Skeletal muscle tissue (tissue), 4 donors: ENCODE results near the gene CCDC177. TPM values are rescaled to one million over a fixed set of nuclear protein-coding genes. Genes with fewer than 3 reads are reported as not detected.

Experiments
- H3K27ac ChIP-seq: one replicate; pipeline ENCODE4 v1.7.0; 2013; ENCODE audit warnings: mild to moderate bottlenecking, low read depth, low read length, inconsistent platforms
- H3K27me3 ChIP-seq, 3 donors: one replicate each; pipeline ENCODE4 v1.7.0; 2013; ENCODE audit warnings: low read length in 3 of 3; ENCODE audit not compliant: control insufficient read depth in 3 of 3, insufficient read depth in 3 of 3
- H3K36me3 ChIP-seq, 3 donors: one replicate each; pipeline ENCODE4 v1.7.0; 2013; ENCODE audit warnings: low read length in 3 of 3; ENCODE audit not compliant: control insufficient read depth in 3 of 3, insufficient read depth in 3 of 3
- H3K4me1 ChIP-seq, 3 donors: one replicate each; pipeline ENCODE4 v1.7.0; 2013; ENCODE audit warnings: low read length in 3 of 3, mild to moderate bottlenecking in 3 of 3; ENCODE audit not compliant: control insufficient read depth in 3 of 3, insufficient read depth in 3 of 3
- H3K4me3 ChIP-seq, 3 donors: one replicate each; pipeline ENCODE4 v1.7.0; 2013; ENCODE audit warnings: low read length in 3 of 3
- H3K9ac ChIP-seq, 3 donors: one replicate each; pipeline ENCODE4 v1.7.0; 2013; ENCODE audit warnings: low read length in 3 of 3, mild to moderate bottlenecking in 3 of 3, moderate library complexity in 2 of 3, low read depth in 1 of 3
- H3K9me3 ChIP-seq, 3 donors: one replicate each; pipeline ENCODE4 v1.7.0; 2013; ENCODE audit warnings: low read length in 3 of 3; ENCODE audit not compliant: control insufficient read depth in 3 of 3
- total RNA-seq: library from RNA; depleted of rRNA; stranded (reverse); fragments of >200 nt; gene quantifications from one replicate; pipeline ENCODE4 v1.2.3, GENCODE V29; 2014
- donor health status: Osteomylitis.

The CCDC177 gene
- total RNA-seq, 1 donor from 2014 or later = not detected

GRCh38 chr14:69613312-69614073, 38.8 kb upstream of the CCDC177 start:
- no peaks in the 10 kb centered on the region for H3K27me3 ChIP-seq
- peak overlapping the region; percentile 94 for H3K27ac ChIP-seq
- H3K9ac ChIP-seq = peak overlapping the region in 2 of 3 donors; percentile 4 to 97
- peak overlapping the region in 2 of 3 donors; percentile 22 to 86 for H3K4me3 ChIP-seq
- H3K36me3 ChIP-seq = no peaks in the 10 kb centered on the region
- H3K4me1 ChIP-seq = peaks cover 63 to 76% (median 67%) of the 10 kb centered on the region in 3 donors
- no peaks in the 10 kb centered on the region for H3K9me3 ChIP-seq

DNA sequence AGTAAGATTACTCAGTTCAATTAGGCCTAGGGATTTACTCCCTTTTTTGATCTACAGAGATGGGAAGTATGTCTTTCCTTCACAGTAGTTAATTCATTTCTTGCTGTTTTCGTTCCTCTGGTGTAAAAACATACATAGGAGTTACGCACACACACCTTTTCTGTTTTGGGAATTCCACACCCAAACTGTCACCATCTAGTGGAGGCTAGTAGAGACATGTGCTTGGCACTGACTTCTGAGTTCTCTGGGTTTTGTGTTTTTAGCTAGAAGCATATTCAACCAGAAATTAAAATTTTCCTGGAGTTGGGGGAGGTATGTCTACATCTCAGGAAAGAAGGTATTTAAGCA, 38.1 kb upstream of the CCDC177 start:
- H3K36me3 ChIP-seq = no peaks in the 10 kb centered on the region
- H3K27ac ChIP-seq = peak overlapping the region; percentile 94
- H3K9ac ChIP-seq = peak overlapping the region; percentile 70 to 97 (median 92)
- H3K4me3 ChIP-seq = peak overlapping the region; percentile 80 to 86 (median 82)
- H3K9me3 ChIP-seq = no peaks in the 10 kb centered on the region
- H3K27me3 ChIP-seq = no peaks in the 10 kb centered on the region
- peaks cover 57 to 68% (median 60%) of the 10 kb centered on the region in 3 donors for H3K4me1 ChIP-seq

DNA sequence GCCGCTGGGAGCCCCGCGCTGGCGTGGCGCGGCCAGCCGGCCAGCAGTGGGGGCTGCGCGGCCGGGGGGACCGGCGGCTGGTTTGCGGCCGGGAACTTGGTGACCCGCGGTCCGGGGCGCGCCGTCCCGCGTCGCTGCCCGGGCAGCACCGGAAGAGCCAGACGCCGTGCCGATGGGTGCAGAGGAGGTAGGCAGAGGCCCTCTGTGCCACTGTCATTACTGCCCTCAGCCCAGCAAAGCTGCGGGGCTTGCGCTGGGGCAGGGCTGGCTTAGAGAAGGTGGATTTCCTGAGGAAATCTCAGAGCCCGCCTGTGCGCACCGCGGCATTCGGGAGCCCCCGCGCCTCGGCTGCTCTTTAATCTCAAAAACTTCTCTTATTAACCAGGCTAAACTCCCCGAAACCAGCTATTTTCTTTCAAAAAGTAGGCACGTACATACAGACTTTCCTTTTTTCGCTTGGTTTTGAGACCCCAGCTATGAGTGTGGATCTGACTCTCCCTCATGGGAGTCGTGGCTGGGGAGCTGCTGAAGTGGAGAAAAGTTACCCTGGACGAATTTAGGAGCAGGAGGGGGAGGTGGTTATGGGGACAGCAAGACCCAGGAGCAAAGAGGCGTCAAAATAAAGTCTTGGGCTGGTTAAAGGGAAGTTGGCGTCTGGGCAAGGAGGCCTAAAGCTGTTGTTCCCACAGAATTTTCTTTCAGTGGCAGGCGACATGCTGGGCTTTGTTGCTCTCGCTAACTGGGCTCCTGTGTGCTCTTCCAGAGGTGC, 37.5 kb upstream of the CCDC177 start:
- Histone ChIP-seq H3K27me3 (no peaks in the 10 kb centered on the region), H3K4me1 (peaks cover 53 to 63% (median 55%) of the 10 kb centered on the region in 3 donors), H3K9me3 (no peaks in the 10 kb centered on the region), H3K4me3 (peak overlapping the region; percentile 80 to 86 (median 82)), H3K36me3 (no peaks in the 10 kb centered on the region), H3K9ac (peak overlapping the region; percentile 70 to 97 (median 92)), H3K27ac (peak overlapping the region; percentile 94)

DNA sequence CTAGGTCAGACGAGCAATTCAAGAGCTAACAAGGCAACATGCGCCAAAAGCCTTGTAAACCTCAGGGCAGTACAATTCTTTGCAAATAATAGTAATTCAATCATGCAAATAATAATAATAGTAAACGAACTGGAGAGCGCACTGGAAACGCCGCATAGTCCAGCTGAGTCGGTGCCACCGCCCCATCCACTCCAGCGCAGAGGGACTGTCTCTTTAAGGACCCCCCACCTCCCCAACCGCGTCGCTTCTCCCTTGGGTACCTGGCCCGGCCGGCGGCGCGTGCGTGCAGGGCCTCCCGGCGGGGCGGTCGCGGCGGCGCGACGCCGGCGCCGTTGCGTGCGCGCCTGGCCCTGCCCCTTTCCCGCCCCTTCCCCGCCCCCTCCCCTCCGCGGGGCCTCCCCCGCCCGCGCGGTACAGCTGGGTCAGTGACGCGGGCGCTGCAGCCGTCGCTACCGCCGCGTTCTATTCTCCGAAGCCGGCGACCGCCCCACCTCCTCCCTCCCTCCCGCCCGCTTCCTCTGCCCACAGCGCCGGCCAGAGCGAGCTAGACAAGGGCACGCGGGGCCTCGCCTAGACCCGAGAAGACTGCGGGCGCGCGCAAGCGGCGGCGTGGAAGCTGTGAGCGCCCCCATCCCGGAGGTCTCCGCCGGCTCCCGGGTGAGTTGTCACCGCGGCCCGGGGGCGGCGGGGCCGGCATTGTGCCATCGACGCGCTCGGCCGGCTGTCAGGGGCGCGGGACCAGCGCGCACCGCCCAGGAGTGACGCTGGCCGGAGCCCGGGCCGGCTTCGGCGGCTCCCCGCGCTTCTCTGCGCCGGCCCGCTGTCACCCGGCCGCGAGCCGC, 36.7 kb upstream of the CCDC177 start, which contains the start of gene SUSD6:
TSS of gene SUSD6 (plus strand) at position 425 of the 842 bp plus-strand sequence. CDS start 46,997 bp downstream, outside the sequence.
- H3K4me1 ChIP-seq = peaks cover 45 to 56% (median 48%) of the 10 kb centered on the region in 3 donors
- H3K27ac ChIP-seq = peak within 1 kb of the TSS; percentile 94
- H3K9ac ChIP-seq = peak within 1 kb of the TSS; percentile 85 to 97 (median 92)
- no peaks in the 10 kb centered on the region for H3K36me3 ChIP-seq
- peak within 1 kb of the TSS; percentile 80 to 93 (median 84) for H3K4me3 ChIP-seq
- no peaks in the 10 kb centered on the region for H3K27me3 ChIP-seq
- no peaks in the 10 kb centered on the region for H3K9me3 ChIP-seq

DNA sequence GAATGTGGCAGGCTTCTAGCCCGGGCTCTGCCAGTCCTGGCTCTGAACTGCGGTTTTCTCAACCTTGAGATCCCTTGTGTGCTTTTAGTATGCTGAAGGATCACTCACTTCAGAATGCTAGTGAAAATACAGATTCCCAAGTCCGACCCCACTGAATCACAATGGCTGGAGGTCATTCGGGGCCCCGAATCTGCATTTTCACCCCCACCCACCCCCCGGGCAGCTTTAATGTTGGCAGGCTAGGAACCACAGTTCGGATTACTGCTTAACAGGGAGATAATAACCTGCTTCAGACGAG, 36.2 kb upstream of the CCDC177 start:
- no peaks in the 10 kb centered on the region for H3K27me3 ChIP-seq
- peak overlapping the region; percentile 69 to 85 (median 85) for H3K9ac ChIP-seq
- H3K36me3 ChIP-seq = no peaks in the 10 kb centered on the region
- H3K4me3 ChIP-seq = peak overlapping the region; percentile 77 to 93 (median 84)
- peak overlapping the region; percentile 83 for H3K27ac ChIP-seq
- peaks cover 40 to 50% (median 43%) of the 10 kb centered on the region in 3 donors for H3K4me1 ChIP-seq
- no peaks in the 10 kb centered on the region for H3K9me3 ChIP-seq

- peaks cover 34 to 44% (median 39%) of the 10 kb centered on the region in 3 donors for H3K4me1 ChIP-seq
- peak overlapping the region; percentile 83 for H3K27ac ChIP-seq
- no peaks in the 10 kb centered on the region for H3K27me3 ChIP-seq
- H3K36me3 ChIP-seq = no peaks in the 10 kb centered on the region
- H3K9me3 ChIP-seq = no peaks in the 10 kb centered on the region
- peak overlapping the region; percentile 69 to 85 (median 85) for H3K9ac ChIP-seq
- peak overlapping the region; percentile 77 to 93 (median 84) for H3K4me3 ChIP-seq
These were observed 35.6 kb upstream of the CCDC177 start for GRCh38 chr14:69610020-69610873.

DNA sequence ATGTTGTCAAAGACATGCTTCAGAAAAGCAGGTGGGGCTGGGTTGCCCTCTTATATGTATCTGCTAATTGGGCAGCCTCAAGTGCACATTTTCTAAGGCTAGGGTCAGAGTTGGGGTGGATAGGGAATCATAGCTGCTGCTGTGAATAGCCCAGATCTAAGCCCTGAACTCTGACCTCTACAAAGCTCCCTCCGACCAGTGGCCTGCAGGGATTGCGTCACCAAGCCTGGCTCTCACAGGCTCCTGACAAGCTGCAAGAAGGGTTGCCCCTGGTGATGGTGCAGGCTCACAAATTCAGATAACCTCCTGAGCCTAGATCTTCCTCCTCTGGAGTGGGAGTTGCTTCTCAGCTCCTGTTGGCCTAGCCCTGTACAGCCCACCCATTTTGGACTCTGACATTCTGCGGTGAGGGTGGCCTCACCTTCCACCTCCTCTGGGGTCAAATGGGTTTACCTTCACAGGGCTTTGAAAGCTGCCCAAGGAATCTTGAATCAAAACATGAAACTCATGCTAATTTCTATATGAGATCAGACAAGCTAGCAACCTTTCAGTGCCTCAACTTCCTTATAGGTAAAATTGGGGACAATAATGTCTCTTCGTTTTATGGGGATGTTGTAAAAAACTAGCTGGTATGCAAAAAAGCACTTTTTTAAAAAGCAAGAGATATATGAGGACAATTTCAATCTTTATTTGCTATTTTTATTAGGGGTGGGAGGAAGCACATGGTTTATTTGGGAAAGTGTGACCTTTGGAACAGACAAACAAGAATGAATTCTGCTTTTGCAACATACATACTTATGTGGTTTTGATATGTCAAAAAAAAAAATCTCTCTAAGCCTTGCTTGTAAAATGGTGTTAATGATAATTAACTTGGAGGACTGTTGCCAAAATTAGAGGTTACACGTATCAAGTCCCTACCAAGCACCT, 31.9 kb upstream of the CCDC177 start:
- no peak overlapping the region for H3K4me3 ChIP-seq
- H3K4me1 ChIP-seq = peaks cover 8 to 14% (median 13%) of the 10 kb centered on the region in 3 donors
- no peaks in the 10 kb centered on the region for H3K36me3 ChIP-seq
- H3K27ac ChIP-seq = no peak overlapping the region
- H3K9me3 ChIP-seq = no peaks in the 10 kb centered on the region
- no peaks in the 10 kb centered on the region for H3K27me3 ChIP-seq
- H3K9ac ChIP-seq = no peak overlapping the region

GRCh38 chr14:69605738-69606137, 31.1 kb upstream of the CCDC177 start:
- no peak overlapping the region for H3K4me3 ChIP-seq

More at GRCh38 chr14:69605738-69606137, 31.1 kb upstream of the CCDC177 start:
- Histone ChIP-seq H3K4me1 (peaks cover 5 to 12% (median 10%) of the 10 kb centered on the region in 3 donors), H3K36me3 (no peaks in the 10 kb centered on the region), H3K27me3 (no peaks in the 10 kb centered on the region), H3K9me3 (no peaks in the 10 kb centered on the region), H3K9ac (no peak overlapping the region), H3K27ac (no peak overlapping the region)
